COLO668 (cell line): ENCODE data around the gene BCL6B.
"Not testable (repeated sequence)": the region's sequence is repeated elsewhere in the genome, so short reads cannot be mapped to it uniquely, and the experiment has no call there.

Experiments
- DNase-seq: peaks from one replicate; lab custom pipeline; 2025; ENCODE audit not compliant: unreplicated experiment; lab: John Stamatoyannopoulos, UW

The BCL6B gene

DNA sequence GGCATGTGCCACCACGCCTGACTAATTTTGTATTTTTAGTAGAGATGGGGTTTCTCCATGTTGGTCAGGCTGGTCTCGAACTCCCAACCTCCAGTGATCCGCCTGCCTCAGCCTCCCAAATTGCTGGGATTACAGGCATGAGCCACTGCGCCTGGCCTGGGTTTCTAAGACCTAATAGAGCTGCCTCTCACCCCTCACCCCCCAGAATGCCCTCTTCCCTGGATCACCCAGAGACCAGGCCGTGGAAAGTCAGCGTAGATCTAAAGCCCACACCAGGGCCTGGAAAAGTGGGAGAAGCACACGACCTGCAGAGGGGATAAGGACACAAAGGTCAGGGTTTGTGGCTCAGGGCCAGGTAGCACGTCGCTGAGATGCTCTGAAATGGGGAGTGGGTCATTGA is 27.7 kb downstream of the BCL6B start:
- not testable (repeated sequence) for DNase-seq

DNA sequence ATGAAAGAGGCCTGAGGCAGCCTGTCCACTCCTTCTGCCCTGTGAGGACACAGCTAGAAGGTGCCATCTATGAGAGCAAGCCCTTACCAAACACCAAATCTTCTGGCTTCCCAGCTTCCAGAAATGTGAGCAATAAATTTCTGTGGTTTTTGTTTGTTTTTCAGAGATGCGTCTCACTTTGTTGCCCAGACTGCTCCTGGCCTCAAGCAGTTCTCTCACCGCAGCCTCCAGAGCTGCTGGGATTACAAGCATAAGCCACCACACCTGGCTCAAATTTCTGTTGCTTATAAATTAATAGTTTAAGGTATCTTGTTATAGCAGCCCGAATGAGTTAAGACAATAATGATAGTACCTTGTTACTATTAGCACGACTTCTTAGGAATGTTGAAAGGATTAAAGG is 33.5 kb downstream of the BCL6B start:
- DNase-seq: no peak

DNA sequence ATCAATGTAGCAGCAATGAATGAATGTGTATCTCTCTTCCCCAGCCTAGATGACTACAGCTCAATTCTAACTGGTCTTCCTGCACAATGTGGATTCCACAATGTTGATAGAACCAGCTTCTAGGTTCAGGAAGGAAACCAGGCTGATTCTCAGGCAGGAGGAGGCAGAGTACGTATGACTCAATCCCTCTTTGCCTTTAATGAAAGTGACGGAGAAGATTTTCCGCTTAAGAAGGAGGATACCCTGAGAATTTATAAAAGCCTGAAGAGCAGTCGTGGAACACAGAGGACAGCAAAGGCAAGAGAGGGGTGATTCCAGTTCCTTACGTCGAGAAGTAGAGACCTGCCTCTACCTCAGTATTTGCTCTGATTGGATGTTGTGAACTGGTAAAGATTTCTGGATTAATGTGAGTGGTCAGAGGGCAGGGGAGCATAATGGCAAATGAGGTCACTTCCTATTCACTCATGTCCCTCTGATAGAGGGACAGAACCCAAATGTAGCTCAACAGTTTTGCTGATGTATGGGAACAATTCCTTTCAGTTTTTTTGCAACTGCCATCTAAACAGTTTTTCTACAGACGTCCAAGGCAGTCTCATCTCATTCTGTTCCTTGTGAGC is 36.1 kb downstream of the BCL6B start:
- DNase-seq: no peak

DNA sequence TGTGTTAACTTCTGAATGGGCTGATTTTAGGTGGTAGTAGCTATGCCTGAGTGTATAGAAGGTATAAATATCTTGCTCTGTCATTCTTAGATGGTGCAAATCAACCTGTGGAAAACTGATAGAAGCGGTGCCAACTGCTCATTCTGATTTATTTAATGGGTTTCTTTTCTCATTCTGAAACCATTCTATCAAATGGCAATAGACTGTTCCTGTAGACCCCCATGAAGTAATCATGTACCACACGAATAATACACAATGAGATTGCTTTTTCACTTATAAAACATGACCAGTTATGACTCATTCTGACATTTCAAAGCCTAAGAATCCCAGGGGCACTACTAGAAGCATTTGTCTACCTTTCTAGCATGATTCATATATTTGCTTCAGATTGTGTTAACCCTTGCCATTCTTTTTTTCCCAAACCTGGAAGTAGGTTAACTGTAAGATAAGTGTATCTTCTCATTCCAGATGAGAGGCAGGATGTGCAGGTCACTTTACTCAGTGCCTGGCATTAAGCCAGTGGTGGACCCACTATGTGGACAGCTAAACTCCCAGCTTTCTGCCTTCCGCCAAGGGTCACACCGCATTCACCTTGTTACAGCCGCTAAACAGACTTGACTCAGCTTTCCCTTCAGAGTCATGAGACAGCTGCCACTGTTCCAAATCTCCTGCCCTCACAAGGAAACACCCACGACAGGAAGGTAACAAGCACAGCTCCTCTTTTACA is 37.5 kb downstream of the BCL6B start:
- no peak for DNase-seq

DNA sequence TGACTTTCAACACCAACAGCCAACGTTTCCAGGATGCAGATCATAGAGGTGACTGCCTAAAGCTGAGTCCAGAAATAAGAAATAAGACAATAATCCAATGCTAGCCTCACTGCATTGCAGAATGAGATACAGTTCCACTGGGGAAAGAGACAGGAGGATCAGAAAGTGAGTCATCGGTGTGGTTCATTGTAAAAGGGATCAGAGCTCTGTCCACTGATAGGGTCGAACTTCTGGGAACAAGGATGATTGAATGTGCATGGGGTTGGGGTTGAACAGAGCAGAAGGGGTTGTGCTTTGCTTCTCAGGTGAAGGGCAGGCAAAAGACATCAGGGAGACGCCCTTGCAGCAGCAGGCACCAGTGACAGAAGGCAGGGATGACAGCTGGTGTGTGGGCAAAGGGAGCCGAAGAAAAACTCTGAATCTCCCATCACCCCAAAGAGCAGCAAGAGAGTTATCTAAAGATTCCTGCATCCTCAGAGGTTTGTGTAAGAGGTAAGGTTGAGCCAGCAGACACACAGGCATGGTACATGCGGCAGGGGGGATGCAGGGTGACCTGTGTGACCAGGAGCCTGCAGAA is 40.8 kb downstream of the BCL6B start:
- DNase-seq: no peak

DNA sequence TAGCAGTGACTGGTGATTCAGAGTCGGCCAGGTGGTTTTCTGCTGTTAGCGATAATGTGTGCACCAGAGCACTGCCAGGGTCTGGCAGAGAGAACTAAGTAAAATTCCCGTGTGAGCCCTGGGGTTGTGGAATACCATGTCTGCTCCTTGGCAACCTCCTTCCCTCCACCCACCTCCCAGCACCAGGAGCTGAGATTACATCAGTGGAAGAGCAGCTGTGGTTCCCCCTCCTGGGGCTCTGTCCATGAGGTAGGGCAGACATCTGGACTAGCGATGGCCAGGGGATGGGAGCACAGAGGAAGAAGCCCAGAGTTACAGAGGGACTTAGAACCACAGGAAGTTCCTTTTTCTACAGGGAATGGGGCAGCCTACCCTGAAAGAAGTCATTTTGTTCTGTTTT is 41.4 kb downstream of the BCL6B start:
- no peak for DNase-seq

DNA sequence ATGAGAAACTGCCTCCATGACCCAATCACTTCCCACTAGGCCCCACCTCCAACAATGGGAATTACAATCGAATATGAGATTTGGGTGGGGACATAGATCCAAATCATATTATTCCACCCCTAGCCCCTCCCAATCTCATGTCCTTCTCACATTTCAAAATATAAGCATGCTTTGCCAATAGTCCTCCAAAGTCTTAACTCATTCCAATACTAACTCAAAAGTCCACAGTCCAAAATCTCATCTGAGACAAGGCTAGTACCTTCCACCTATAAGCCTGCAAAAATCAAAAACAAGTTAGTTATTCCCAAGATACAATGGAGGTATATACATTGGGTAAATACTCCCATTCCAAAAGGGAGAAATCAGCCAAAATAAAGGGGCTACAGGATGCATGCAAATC is 44.3 kb downstream of the BCL6B start:
- DNase-seq: no peak

DNA sequence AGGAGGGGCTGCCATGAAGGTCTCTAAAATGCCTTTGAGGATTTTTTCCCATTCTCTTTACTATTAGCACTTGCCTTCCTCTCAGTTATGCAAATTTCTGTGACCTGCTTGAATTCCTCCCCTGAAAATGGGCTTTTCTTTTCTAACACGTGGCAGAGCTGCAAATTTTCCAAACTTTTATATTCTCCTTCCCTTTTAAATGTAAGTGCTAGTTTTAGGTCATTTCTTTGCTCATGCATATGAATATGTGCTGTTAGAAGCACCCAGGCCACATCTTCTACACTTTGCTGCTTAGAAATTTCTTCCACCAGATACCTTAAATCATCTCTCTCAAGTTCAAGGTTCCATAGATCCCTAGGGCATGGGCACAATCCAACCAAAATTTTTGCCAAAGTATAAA is 45.4 kb downstream of the BCL6B start:
- no peak for DNase-seq

DNA sequence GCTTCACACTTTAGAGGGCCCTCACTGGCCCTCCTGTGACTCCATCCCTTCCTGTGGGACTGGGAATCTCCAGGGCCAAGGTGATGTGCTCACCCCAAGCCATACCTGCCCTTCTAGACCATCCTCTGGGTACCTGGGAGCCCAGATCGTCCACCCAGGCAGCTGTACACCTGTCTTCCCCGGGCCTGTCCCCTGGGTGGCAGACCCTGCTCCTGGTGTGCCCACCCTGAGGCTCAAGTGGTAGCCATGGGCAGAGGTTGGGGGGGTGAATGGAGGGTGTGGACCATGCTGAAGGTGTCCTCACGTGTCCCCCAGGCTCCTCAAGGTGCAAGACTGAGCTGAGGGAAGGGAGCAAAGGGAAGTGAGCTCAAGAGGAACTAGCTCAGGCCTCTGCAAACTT is 47.9 kb downstream of the BCL6B start:
- no peak for DNase-seq

DNA sequence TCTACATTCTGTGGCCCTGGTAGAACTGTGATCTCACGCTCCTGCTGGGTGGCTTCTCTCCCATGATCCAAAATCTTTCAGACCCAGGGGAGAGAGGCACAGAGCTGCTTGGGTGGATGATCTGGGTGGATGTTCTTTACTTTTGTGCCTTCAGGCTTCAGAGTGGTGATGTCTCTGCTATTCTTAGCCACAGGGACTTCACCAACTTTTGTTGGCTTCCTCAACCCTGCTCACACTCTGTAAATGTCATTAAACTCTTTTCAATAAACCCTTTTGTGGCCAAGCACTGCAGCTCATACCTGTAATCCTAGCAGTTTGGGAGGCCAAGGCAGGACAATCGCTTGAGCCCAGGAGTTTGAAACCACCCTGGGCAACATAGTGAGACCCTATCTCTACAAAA is 49.6 kb downstream of the BCL6B start:
- DNase-seq: no peak

DNA sequence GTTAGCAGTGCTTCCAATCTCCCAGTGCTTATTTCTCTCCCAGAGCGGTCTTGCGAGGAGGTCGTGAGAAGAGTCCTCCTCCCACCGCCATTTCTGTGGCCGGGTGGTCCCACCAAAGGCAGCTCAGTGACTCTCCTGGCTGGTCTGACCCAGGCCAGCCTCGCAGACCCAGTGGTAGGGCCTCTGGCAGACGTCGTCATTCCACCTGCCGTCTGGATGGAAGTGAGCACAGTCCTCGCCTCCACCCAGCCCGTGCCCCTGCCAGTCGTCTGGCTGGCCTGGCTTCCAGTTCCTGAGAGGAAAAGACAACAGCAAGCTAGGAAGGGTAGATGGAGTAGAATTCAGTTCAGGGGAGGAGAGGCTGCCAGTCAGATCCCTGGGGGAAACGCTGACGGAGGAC is 52.1 kb downstream of the BCL6B start:
- DNase-seq: no peak

DNA sequence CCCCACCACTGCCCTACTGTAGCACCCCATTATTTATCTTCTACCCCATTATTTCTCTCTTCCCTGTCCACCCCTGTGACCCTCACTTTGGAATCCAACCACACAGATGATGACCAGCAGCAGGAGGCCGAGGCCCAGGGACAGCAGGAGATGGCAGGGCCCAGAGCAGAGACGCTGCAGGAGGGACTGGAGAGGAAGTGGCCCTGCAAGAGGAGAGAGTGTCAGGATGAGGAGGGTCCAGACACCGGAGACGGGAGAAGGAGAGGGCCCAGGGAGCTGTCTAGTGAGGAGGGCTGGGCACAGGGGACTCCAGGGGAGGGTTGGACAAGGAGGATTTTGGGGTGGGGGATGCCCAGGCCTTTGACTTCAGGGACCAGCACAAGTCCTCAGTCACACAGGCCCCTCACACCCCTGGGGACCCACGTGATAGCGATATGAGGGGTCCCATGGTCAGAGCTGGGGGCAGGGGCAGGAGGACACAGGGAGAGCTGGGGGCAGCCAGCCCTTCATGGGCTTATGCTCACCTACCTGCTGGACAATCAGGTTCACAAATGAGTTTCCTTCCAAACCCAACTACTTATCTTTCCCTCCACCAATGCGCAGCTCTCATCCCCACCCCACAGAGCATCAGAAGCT is 55.2 kb downstream of the BCL6B start:
- DNase-seq: no peak

DNA sequence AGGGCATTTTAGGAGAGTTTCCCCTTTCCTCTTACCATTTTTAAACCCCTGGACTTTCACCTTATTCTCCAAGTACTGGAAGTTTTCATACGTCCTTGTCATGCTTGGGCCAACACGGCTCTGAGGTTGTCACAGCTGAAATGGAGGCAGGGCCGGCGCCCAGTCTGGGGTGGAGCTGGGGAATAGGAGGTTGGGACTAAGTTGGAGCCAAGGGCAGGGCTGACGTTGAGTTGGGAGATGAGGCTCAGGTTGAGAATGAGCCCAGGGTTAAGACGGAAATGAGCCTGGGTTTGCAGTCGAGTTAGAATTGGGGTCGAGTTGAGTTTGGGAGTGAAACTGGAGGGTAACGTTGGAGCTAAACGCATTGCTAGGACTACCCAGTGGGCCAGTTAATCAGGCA is 55.9 kb downstream of the BCL6B start:
- DNase-seq: no peak
